Measurements from ENCODE around the gene GRM4.

GRCh38 chr6:34022250-34022872, 123.5 kb downstream of the GRM4 start:
- TF ChIP-seq SIN3A (IDR thresholded peaks at IDR 0.05; ENCODE audit: low read depth, low read length) = no peak
- TF ChIP-seq NFXL1 (IDR thresholded peaks at IDR 0.05; ENCODE audit: borderline replicate concordance) = no peak
- no peak for TF ChIP-seq HCFC1 (IDR thresholded peaks at IDR 0.05; ENCODE audit: low read length)
- TF ChIP-seq CTCF (IDR thresholded peaks at IDR 0.05 in 2 of 3, conservative IDR thresholded peaks at IDR 0.05 in 1 of 3; ENCODE audit: control insufficient read depth in 2 of 3, extremely low read depth in 1 of 3, insufficient read depth in 1 of 3, low read depth in 3 of 3, low read length in 3 of 3) = no peak

All from GM12878 (cell line).